T-helper 2 cell treated with Interferon-gamma antibody and Interleukin-4, amounts not matched to agents 5 μg/mL and 100 μg/mL, for 36 hours (primary cell): ENCODE data around the gene FCSK.
A peak's percentile ranks its signal among the peaks of the same experiment; 100 is the strongest.

Experiments used
- DNase-seq: peaks from one replicate; pipeline ENCODE4 v3.0.0; 2021; ENCODE audit warnings: low spot score
- H3K27ac Mint-ChIP-seq: one replicate; pipeline ENCODE4 v1.8.0; 2021; ENCODE audit warnings: mild to moderate bottlenecking, mixed read lengths
- H3K27me3 Mint-ChIP-seq: one replicate; pipeline ENCODE4 v1.8.0; 2021; ENCODE audit warnings: low read depth, mixed read lengths
- H3K36me3 Mint-ChIP-seq: one replicate; pipeline ENCODE4 v1.8.0; 2021; ENCODE audit warnings: low read depth, mixed read lengths
- H3K4me1 Mint-ChIP-seq: one replicate; pipeline ENCODE4 v1.8.0; 2021; ENCODE audit warnings: low read depth, mixed read lengths
- H3K4me3 Mint-ChIP-seq: one replicate; pipeline ENCODE4 v1.8.0; 2022; ENCODE audit warnings: mild to moderate bottlenecking, moderate library complexity, mixed read lengths
- H3K9me3 Mint-ChIP-seq: one replicate; pipeline ENCODE4 v1.8.0; 2021; ENCODE audit warnings: mixed read lengths

Gene FCSK

GRCh38 chr16:70421473-70422311, 32.7 kb upstream of the FCSK start:
- DNase-seq = no peak
- Mint-ChIP-seq H3K27me3 (no peaks in the 10 kb centered on the region), H3K9me3 (no peaks in the 10 kb centered on the region), H3K4me1 (peaks cover 24% of the 10 kb centered on the region), H3K36me3 (no peaks in the 10 kb centered on the region), H3K4me3 (no peak overlapping the region), H3K27ac (no peak overlapping the region)

- no peak overlapping the region for H3K27ac Mint-ChIP-seq
- DNase-seq = no peak
- H3K36me3 Mint-ChIP-seq = peaks cover under 1% of the 10 kb centered on the region
- H3K9me3 Mint-ChIP-seq = no peaks in the 10 kb centered on the region
- H3K4me1 Mint-ChIP-seq = peaks cover 23% of the 10 kb centered on the region
- H3K4me3 Mint-ChIP-seq = no peak overlapping the region
- H3K27me3 Mint-ChIP-seq = no peaks in the 10 kb centered on the region
Observed at GRCh38 chr16:70422543-70422942, 31.9 kb upstream of the FCSK start.

GRCh38 chr16:70427786-70428177, 26.6 kb upstream of the FCSK start:
- H3K36me3 Mint-ChIP-seq = peaks cover 4% of the 10 kb centered on the region
- H3K27ac Mint-ChIP-seq = peak overlapping the region; percentile 84
- H3K27me3 Mint-ChIP-seq = no peaks in the 10 kb centered on the region
- peaks cover 36% of the 10 kb centered on the region for H3K4me1 Mint-ChIP-seq
- peak overlapping the region; percentile 9 for H3K4me3 Mint-ChIP-seq
- no peaks in the 10 kb centered on the region for H3K9me3 Mint-ChIP-seq
- no peak for DNase-seq

GRCh38 chr16:70428178-70428998, 26.0 kb upstream of the FCSK start:
- peaks cover 37% of the 10 kb centered on the region for H3K4me1 Mint-ChIP-seq
- DNase-seq = peak; percentile 81
- H3K27ac Mint-ChIP-seq = peak overlapping the region; percentile 84
- H3K9me3 Mint-ChIP-seq = no peaks in the 10 kb centered on the region
- peaks cover 4% of the 10 kb centered on the region for H3K36me3 Mint-ChIP-seq
- H3K27me3 Mint-ChIP-seq = no peaks in the 10 kb centered on the region
- H3K4me3 Mint-ChIP-seq = peak overlapping the region; percentile 69

GRCh38 chr16:70429888-70430666, 24.3 kb upstream of the FCSK start:
- no peaks in the 10 kb centered on the region for H3K9me3 Mint-ChIP-seq
- H3K27ac Mint-ChIP-seq = peak overlapping the region; percentile 92
- H3K27me3 Mint-ChIP-seq = no peaks in the 10 kb centered on the region
- no peak for DNase-seq
- peaks cover 37% of the 10 kb centered on the region for H3K4me1 Mint-ChIP-seq
- H3K4me3 Mint-ChIP-seq = peak overlapping the region; percentile 75
- peaks cover 8% of the 10 kb centered on the region for H3K36me3 Mint-ChIP-seq

GRCh38 chr16:70430667-70431536, 23.5 kb upstream of the FCSK start:
- Mint-ChIP-seq H3K4me1 (peaks cover 37% of the 10 kb centered on the region), H3K27me3 (no peaks in the 10 kb centered on the region), H3K4me3 (peak overlapping the region; percentile 75), H3K9me3 (no peaks in the 10 kb centered on the region), H3K36me3 (peaks cover 8% of the 10 kb centered on the region), H3K27ac (peak overlapping the region; percentile 92)
- DNase-seq = peak; percentile 55

- peaks cover 46% of the 10 kb centered on the region for H3K4me1 Mint-ChIP-seq
- H3K27me3 Mint-ChIP-seq = no peaks in the 10 kb centered on the region
- DNase-seq = no peak
- peaks cover 8% of the 10 kb centered on the region for H3K36me3 Mint-ChIP-seq
- H3K9me3 Mint-ChIP-seq = no peaks in the 10 kb centered on the region
- no peak overlapping the region for H3K4me3 Mint-ChIP-seq
- H3K27ac Mint-ChIP-seq = no peak overlapping the region
Observed at GRCh38 chr16:70432356-70432722, 22.1 kb upstream of the FCSK start.

GRCh38 chr16:70432723-70433457, 21.5 kb upstream of the FCSK start:
- H3K9me3 Mint-ChIP-seq = no peaks in the 10 kb centered on the region
- DNase-seq = no peak
- H3K4me3 Mint-ChIP-seq = no peak overlapping the region
- no peaks in the 10 kb centered on the region for H3K27me3 Mint-ChIP-seq
- no peak overlapping the region for H3K27ac Mint-ChIP-seq
- H3K4me1 Mint-ChIP-seq = peaks cover 47% of the 10 kb centered on the region
- peaks cover 7% of the 10 kb centered on the region for H3K36me3 Mint-ChIP-seq

GRCh38 chr16:70433458-70434103, 20.8 kb upstream of the FCSK start:
- Mint-ChIP-seq H3K27me3 (no peaks in the 10 kb centered on the region), H3K4me1 (peaks cover 44% of the 10 kb centered on the region), H3K27ac (no peak overlapping the region), H3K36me3 (peaks cover 11% of the 10 kb centered on the region), H3K4me3 (no peak overlapping the region), H3K9me3 (no peaks in the 10 kb centered on the region)
- DNase-seq = no peak

- peaks cover 44% of the 10 kb centered on the region for H3K4me1 Mint-ChIP-seq
- H3K27me3 Mint-ChIP-seq = no peaks in the 10 kb centered on the region
- peaks cover 11% of the 10 kb centered on the region for H3K36me3 Mint-ChIP-seq
- no peak for DNase-seq
- H3K4me3 Mint-ChIP-seq = no peak overlapping the region
- H3K27ac Mint-ChIP-seq = no peak overlapping the region
- H3K9me3 Mint-ChIP-seq = no peaks in the 10 kb centered on the region
Observed at GRCh38 chr16:70434484-70435260, 19.7 kb upstream of the FCSK start.

- Mint-ChIP-seq H3K4me3 (peak overlapping the region; percentile 95), H3K9me3 (no peaks in the 10 kb centered on the region), H3K27me3 (no peaks in the 10 kb centered on the region), H3K36me3 (peaks cover 11% of the 10 kb centered on the region), H3K4me1 (peaks cover 30% of the 10 kb centered on the region), H3K27ac (peak overlapping the region; percentile 92)
- DNase-seq = no peak
Observed at GRCh38 chr16:70437017-70437581, 17.3 kb upstream of the FCSK start.
